ENCODE measurements around the gene RIMS1.

RIMS1 gene

DNA sequence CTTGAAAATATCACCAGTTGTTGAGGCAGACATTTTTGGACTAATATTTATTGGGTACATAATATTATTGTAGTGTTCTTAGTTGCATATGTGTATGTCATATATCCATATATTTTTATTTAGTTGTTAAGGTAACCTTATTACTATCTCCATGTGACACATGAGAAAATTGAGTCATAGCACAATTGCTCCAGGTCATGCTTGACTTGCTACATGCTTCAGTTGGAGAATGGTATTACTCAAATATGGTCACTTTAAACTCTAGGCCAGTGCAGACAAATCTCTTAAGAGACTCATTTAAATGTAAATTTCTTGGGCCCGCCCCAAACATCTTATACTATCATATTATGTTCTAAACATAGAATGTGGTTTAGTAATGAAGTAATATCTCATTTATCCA lies 246.1 kb downstream of the RIMS1 start:
- DNase-seq: no peak

DNA sequence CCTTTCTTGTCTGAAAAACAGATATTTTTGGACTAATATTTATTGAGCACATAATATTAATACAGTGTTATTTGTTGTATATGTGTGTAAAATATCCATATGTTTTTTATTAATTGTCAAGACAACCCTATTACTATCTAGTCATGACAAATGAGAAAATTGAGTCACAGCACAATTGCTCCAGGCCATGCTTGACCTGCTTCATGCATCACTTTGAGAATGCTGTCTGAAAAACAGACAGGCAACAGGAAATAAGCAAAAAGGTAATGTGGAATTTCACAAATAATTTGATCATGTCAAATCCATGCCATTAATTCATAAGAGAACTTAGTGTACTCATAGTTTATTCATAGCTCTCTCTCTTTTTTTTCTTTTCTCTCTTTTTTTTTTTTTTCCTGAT lies 246.5 kb downstream of the RIMS1 start:
- no peak for DNase-seq

DNA sequence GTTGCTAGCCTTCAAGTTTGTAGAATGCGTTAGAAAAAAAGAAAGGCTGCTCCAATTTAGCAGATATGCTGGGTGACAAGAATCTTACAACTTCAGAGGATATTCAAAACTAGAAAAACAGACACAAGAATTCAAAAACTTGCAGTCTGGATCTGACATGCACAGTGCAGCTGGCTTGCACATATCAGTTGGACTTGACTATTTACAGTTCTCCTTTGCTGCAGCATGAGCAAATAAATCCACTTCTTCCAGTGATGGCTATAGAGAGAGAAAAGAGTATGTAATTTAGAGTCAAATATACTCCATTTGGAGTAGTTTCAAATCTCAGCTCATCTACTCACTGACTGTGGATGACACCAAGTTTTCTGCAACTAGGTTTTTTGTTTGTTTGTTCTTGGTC lies 247.0 kb downstream of the RIMS1 start:
- DNase-seq: no peak

DNA sequence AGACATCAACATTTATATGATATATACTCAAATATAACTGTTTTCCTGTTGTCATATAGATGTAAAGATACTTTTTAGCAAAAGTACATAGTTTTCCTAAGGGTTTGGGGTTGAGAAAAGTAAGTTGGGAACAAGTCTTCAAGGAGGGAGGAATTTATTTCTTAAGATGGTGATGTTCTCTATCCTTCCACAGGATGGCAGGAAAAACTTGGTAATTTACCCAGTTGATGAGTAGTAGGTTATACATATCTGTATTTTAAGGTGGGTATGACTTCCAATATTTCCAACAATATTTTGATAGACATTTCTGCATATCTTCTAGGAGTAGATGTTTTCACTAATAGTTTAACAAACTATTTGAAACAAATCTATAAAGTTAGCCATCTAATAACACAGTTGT lies 254.4 kb downstream of the RIMS1 start:
- no peak for DNase-seq

DNA sequence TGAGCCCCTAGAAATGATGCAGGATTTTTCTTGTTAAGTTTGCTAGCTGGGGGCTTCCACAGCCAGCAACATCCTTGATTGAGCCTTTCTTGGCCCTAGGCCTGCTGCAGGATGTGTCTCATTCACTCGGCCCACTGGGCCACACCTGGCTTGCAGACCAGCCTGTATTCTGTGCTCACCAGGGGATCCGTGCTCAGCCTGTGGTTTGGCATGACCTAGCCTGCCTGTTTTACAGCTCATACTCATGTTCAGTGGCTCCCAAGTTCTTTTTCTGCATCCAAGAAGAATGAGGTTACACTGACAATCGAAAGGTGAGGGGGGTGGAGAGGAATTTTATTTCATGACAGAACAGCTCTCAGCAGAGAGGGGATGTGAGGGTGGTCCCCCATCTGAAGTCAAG lies 263.4 kb downstream of the RIMS1 start:
- DNase-seq: no peak

DNA sequence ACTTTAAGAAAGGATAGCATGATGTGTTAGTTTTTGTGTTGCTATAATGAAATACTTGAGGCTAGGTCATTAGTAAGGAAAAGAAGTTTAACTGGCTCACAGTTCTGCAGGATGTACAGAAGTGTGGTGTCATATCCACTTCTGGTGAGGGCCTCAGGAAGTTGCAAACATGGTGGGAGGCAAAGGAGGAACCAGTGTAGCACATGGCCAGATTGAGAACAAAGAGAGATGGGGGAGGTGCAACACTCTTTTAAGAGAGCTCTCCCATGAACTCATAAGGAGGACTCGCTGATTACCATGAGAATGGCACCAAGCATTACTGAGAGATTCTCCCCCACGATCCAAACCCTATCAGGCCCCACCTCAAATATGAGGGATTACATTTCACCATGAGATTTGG lies 265.4 kb downstream of the RIMS1 start:
- DNase-seq: no peak

DNA sequence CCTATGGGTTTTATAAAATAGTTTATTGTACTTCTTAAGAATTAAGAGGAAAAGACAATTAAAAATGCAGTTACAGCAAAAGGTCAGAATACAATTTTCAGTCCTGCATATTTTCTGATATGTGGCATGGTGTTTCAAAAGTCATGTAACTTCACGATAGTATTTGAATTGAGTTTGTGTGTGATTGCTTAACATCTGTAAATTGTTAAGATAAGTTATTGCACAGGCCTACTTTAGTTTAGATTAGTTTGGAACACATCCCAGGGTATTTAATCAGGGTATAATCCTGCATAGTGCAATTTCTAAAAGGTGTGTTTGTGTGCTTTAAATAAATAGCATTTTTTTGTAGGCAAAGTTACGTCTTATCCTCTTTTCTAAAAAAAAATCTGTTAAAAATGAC lies 289.6 kb downstream of the RIMS1 start:
- DNase-seq: no peak

DNA sequence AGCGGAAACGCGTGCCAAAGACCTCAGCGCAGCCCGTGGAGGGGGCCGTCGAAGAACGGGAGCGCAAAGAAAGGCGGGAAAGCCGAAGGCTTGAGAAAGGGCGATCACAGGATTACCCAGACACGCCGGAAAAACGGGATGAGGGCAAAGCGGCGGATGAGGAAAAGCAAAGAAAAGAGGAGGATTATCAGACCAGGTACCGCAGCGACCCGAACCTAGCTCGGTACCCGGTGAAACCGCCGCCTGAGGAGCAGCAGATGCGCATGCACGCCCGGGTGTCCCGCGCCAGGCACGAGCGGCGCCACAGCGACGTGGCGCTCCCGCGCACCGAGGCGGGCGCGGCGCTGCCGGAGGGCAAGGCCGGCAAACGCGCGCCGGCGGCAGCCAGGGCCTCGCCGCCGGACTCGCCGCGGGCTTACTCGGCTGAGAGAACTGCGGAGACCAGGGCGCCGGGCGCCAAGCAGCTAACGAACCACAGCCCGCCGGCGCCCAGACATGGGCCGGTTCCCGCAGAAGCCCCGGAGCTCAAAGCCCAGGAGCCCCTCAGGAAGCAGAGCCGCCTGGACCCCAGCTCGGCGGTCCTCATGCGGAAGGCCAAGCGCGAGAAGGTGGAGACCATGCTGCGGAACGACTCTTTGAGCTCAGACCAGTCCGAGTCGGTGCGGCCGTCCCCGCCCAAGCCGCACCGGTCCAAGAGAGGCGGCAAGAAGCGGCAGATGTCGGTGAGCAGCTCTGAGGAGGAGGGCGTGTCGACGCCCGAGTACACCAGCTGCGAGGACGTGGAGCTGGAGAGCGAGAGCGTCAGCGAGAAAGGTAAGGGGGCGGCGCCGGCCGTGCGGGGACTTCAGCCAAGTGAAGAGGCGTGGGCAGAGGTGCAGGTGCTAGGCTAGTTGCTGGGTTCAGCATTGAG lies 296.2 kb downstream of the RIMS1 start:
- peak; percentile 24 to 55 for DNase-seq

DNA sequence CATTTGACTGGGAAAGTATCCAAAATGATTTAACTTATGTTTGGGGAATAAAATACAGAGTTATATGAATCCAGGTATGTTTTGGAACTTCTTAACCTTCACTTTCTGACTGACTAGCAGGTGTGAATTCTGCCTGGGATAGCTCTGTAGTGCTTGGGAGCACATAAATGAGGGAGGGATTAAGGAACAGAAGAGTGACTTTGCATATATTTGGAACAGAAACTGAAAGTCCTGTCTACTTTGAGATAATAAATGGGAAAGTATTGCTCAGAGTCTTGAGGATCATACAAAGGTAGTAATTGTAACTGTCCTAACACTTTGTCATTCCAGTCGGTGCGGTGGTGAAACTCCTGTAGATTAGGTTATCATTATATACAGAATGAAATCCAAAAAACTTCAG lies 317.6 kb downstream of the RIMS1 start:
- DNase-seq: no peak

DNA sequence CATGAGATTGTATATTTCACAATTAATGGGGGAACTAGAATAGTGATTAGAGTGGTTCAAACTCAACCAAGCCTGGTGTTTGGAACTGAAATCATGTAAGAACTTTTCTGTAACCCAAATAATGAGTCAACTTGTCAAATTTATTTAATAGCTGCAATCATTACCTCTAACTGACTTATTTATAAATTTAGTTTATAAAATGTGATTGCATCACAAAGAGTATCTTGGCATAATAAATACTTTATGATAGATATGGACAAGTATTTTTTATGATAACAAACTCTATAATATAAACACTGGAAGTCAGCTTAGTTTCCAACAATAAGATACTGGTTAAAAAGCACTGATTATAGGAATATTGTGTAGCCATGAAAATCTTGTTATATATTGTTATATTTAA lies 319.1 kb downstream of the RIMS1 start:
- no peak for DNase-seq

DNA sequence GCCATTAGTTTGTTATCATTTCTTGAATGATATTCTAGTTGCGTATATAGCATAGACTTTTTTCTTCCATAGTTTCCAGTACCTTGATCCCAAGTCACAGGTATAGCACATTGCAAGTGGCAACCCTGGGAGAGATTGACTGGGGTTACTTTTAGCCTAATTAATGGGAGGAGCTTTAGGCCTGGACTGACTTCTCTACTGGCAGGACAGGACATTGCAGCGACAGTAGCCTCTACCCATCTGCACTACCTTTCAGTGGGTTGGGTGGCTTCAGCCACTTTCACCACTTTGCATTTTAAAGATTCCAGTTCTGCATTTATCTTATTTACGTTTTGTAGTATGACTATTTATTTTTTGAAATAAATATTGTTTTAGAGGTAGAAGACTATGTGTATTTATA lies 320.3 kb downstream of the RIMS1 start:
- DNase-seq: no peak

DNA sequence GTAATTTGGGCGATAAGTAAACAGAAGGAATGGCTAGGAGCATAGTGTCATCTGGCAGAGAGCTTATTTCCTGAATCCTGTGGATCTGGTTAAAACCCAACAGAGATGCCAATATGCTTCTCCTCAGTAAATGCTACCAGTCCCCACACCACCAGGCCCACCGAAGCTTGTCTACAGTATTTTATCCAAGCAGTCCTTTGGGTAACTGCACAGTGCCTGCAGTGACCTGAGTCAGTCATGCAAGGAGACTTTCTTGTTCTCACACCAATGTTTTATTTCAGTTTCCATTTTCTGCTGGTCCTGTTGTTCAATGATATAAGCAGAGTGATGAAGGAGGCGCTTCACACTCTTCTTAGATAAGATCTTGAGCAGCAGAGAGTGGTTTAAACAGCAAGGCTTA lies 326.3 kb downstream of the RIMS1 start:
- DNase-seq: peak in 1 of 2 experiments; percentile 9

DNA sequence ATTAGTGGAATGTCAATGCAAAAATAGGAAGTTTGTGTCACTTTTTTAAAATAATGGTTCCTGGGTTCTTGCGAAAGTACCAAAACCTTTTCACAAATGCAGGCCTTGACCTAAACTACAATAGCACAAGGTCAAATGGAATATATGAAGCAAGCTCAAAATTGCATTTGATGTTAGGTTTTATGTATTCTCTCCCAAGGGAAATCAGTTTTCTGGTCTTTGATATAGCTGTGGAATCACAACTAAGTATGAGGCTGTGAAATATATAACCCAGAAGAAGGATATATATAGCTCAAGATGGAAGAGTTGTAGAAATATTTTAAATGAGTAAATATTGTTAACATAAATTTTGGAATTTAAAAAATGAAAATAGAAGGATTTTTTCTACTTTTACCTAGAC lies 327.3 kb downstream of the RIMS1 start:
- DNase-seq: no peak

DNA sequence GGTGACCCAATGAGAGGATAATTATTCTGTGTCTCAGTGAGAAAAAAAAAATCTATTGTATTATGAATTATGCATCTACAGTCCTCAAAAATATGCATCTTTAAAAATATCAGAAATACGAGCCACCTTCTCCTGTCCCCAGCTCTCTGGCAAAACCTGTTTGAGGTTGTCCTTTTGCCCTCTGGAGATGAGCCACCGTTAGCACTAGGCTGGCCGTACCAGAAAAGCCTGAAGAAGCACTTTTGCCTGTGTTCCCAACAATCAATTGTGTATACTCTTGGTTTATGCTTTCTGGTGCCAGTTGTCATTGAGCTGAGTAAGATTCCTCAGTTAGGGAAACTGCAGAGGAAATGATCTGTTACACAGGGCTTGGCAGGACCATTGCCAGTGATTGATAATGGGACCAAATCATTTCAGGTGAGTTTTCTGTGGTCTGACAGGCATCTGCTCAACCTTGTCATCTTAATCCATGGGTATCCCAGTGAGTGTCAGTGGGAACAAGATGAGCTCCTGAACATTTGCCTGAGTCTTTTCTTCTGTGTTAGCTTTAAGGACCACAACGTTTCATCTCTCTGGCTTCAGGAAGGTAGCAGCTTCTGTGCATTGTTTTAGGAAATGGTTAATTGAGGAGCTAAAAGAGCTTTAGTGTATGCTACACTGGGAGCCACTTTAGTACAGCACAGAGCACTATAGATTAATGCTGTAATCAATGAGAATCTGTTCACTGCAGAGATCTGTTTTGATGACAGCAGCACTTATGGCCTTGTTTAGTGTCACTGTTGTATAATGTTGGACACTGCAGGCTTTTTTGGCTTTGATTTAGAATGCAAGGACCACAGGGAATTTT lies 330.1 kb downstream of the RIMS1 start:
- DNase-seq: no peak

DNA sequence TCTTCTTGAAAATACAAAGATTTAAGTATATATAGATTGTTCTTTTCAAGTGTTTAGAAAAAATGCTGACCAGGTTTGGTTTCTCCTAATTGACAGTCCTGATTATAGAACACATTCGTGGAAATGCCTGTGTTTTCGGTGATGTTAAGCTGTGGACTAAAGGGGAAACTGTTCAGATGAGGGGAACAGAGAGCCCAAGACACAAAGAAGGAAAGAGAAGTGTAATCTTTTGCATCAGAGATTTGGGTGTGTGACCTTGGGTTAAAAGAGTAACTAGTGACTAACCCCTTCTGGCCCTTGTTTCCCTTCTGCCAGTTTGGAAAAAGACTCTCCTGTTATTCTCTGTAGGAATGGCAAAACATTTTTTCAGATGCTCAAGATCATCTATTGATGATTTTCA lies 331.3 kb downstream of the RIMS1 start:
- DNase-seq: no peak

DNA sequence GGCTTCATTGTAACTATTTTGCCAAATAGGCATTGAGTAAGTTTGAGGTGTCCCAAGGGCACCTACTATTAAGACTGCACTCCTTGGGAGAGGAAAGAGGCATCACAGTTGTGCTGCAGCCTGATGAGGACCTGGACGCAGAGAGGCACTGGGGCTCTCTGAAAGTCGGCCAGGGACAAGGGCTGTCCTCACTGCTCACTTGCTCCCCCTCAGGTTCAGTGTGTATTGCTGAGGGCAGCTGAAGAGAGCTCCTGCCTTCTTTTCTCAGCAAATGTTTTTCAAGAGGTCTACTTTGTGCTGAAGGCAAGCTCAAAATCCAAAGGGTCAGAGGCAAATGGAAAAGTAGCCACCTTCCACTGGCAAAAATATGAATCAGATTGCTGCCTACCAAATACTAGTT lies 331.8 kb downstream of the RIMS1 start:
- no peak for DNase-seq

DNA sequence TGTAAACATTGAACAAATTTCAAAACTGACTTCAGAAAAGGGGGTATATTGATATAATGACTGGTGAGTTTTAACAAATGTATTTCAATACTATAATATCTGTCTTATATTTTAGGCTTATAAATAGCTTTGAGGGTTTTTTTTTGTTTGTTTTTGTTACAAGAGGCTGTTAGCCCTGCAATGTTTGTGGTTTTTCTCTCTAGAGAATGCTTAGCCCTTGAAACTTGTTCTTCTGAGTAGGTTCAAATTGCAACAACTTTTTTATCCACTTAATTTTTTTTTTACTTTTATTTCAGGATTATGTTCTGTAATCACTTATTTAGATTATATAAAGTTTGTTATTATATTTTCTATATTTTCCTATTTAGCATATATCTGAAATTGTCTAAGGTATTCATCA lies 333.2 kb downstream of the RIMS1 start:
- DNase-seq: no peak

DNA sequence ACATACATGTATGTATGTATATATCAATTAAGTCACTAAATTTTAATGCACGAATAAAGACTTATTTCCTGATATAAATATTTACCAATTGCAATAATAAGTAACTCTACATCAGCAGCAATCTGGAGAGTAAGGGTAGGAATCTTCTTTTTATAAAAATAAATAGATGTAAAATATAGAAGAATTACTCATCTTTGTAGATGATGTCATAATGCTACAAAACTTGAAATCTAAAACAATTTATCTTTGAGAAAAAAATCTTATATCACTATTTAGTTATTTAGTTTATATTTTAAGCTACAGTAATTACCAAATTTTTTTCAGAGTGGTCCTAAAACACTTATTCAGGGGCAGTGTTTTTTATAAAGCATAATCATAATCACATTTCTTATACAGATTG lies 351.7 kb downstream of the RIMS1 start:
- DNase-seq: no peak

DNA sequence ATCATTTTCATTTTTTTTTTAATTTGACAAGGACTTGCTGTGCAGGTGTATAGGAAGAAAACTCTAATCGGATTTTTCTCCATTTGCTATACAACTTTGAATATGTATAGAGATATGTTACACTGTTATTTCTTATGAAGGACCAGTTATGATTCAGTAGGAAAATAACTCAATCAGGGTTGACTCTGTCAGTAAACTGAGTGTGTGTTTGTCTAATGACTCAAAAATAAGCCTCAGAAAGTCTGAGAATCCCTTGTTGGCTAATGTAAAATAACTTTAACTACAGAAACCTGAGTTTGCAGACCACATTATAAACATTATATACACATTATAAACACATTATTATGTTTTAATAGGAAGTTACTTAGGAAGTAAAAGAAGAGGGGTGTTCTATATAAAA lies 352.6 kb downstream of the RIMS1 start:
- no peak for DNase-seq

DNA sequence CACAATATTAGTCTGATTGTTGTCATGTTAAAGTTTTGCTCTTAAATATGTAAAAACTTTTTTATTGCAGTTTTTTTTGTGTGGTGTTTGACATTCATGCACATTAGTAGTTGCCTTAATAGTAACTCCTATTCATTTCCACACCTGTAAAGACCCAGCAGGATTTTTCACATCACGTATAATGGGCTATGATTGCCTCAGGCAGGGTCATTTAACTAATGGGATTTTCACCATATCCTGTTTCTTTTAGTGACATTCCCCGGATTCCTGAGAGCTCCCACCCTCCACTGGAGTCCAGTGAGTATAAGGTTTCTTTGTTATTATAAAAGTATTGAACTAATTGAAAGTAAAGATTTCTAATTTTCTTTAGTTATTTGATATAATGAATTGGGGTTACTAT lies 359.2 kb downstream of the RIMS1 start:
- DNase-seq: no peak

DNA sequence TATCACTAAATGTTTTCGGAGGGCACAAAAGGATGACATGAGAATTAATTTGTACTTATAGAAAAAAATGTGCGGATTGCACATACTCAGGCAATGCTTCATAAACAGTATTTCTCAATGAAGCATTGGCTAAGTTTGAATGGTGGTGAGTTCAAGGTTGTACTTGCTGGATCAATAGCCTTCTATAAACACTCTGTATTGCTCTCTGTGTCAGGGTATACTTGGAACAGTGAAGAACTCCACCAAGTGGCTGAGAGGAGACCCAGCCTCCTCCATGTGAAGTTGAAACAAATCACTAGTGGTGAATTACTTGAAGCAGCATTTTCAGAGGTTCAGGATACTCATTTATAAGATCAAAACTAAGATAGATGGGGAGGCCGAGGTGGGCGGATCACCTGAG lies 360.6 kb downstream of the RIMS1 start:
- DNase-seq: no peak

DNA sequence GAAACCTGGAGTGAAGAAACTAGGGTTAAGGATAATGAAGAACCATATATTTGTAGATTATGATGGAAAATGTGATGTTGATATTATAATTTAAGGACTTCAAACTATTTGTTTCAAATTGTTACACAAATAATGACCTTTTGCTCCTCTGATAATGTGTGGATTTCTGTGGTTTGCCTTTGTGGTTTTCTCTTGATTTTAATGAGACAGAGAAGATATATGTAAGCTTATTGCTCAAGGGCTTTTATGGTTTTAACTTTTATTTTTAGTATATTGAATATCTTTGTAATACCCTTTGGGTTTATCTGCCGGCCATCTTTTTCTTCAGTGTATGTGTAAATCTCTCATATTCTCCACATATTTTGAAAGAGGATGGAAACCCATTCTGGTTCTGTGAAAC lies 362.3 kb downstream of the RIMS1 start:
- DNase-seq: no peak

DNA sequence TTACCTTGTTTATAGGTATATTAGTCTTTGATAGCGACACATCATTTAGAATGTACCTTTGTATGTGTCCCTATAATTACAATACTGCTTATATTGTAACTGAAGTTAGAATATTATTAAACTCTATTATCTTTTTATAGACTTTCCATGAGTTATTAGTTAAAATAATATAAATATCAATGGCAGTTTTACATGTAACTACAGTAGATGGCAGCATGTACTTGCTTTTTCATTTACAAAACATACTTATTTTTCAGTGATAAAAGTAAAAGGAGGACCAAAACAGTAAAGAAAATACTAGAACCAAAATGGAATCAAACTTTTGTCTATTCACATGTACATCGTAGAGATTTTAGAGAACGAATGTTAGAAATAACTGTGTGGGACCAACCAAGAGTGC lies 364.3 kb downstream of the RIMS1 start:
- no peak for DNase-seq

DNA sequence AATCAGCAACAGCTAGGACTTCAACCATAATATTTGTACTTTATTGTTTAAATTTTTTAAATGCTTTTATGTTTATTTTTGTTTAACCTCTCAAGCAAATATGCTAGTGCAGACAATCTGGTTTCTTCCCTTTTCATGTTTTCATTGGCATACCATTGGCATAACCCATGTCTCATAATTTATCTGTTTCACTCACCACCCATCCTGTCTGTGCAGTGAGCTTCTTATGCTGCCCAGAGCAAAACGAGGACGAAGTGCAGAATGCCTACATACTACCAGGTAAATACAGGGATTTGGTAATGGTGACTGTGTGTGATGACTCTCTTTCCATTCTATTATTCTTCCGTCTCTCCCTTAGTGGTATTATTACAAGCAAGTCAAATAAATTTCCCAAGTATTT lies 374.1 kb downstream of the RIMS1 start:
- no peak for DNase-seq
